ENCODE results near the gene SRRD.

GRCh38 chr22:26486394-26486793, 2.7 kb downstream of the SRRD start:
- TF ChIP-seq CTCF (conservative IDR thresholded peaks at IDR 0.05; ENCODE audit: low read length) (no peak), EZH2phosphoT487 (IDR thresholded peaks at IDR 0.05; ENCODE audit: borderline replicate concordance, low read depth, low read length) (no peak)

All from OCI-LY7 (cell line).